H1 (cell line): Measurements from ENCODE around the gene NOX5. TPM values are rescaled to one million over a fixed set of nuclear protein-coding genes. Genes with fewer than 3 reads are reported as not detected.

Experiments used
- polyA plus RNA-seq, 7 experiments: library from polyadenylated mRNA; depleted of rRNA in 3 of 7; stranded (reverse) in 5 of 7; unstranded in 2 of 7; fragments of >200 nt in 5 of 7; fragments of 200-250 nt in 2 of 7; gene quantifications; 1 replicate in 5 of 7; 2 replicates in 1 of 7; 4 replicates in 1 of 7; pipeline versions ENCODE4 v1.2.1 to v1.2.3, GENCODE V29; 2011 to 2013; ENCODE audit warnings: missing spikeins in 2 of 7, mixed read lengths in 2 of 7
- total RNA-seq: library from RNA; stranded (reverse); fragmentation: NEBNext Ultra II Directional; extraction: Animal tissue kit (Norgen Biotek cat#: 25700); gene quantifications from 2 replicates; pipeline ENCODE4 v1.2.1, GENCODE V29; 2021

The NOX5 gene
- total and polyA plus RNA-seq, 2 of the 8 experiments (the other 6 are each of a cell fraction or from before 2014, with no cell fraction given): under 0.01 TPM; not detected in 1

Other genes starting within 250 kb of the NOX5 start
- 284 and 295 TPM in 2 replicates for gene ANP32A, start 193.8 kb upstream of the NOX5 start, total RNA-seq
- gene ANP32A, start 193.8 kb upstream of the NOX5 start, polyA plus RNA-seq (2011; rRNA removed): 46.8 and 70.8 TPM in 2 replicates
- gene SPESP1, start 84.2 kb upstream of the NOX5 start, total RNA-seq: not detected in 2 replicates
- gene SPESP1, start 84.2 kb upstream of the NOX5 start, polyA plus RNA-seq (2011; rRNA removed): not detected in 2 replicates
- gene GLCE, start 145.9 kb downstream of the NOX5 start, total RNA-seq: 16.2 and 17.1 TPM in 2 replicates
- 8.4 and 22.7 TPM in 2 replicates for gene GLCE, start 145.9 kb downstream of the NOX5 start, polyA plus RNA-seq (2011; rRNA removed)